Fibroblast of villous mesenchyme (primary cell): ENCODE results near the gene HSF5. TPM values are rescaled to one million over a fixed set of nuclear protein-coding genes. Genes with fewer than 3 reads are reported as not detected.

Source experiments
- DNase-seq: peaks from one replicate; pipeline ENCODE4 v3.0.0-alpha.2; 2010; ENCODE audit warnings: low read depth
- H3K4me3 ChIP-seq: 2 replicates; pipeline ENCODE4 v1.5.1; 2011; ENCODE audit warnings: low read depth, mild to moderate bottlenecking, low read length
- total RNA-seq: library from RNA; depleted of rRNA; stranded (reverse); fragments of >200 nt; gene quantifications from 2 replicates; pipeline ENCODE4 v1.2.3, GENCODE V29; 2012
- TF ChIP-seq, protein P1 (sequence below): IDR thresholded peaks from 2 replicates; pipeline ENCODE4 v1.5.1; 2012; ENCODE audit warnings: low read depth, mild to moderate bottlenecking, low read length; ENCODE audit not compliant: insufficient read depth

The HSF5 gene
- total RNA-seq, 1 donor = under 0.01 TPM

DNA sequence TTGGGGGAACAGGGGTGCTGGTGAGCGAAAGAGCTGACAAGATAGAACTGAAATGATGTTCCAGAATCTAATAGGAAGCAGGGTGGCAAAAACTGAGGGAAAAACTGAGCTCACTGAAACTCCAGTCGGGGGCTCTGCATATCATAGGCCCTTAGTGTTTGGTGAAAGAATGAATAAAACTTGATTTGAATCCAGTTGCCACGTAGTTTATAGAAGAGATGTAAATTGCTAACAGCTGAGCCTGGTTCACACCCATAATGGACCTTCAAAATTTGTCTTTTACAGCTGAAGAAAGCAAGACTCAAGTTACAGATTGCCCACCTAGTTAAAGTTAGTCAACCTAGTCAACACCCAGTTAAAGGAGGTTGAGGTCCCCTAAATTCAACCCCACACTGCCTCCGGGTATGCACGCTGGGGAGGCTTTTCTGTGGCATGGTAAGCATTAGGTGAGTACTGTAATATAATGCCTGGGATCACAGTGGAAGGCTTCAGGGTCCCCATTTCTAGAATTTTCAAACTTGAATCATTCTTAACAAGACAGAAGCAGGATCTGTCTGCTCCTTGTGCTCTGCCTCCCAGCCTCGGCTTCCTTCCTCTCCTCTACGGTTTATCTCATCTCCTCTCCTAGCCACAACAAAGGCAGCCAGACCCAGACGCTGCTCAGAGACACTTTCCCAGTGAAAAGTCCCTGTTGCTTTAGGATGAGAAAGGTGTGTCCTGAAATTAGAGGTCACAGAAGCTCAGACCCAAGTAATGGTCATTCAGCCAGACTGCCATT, 109.3 kb downstream of the HSF5 start:
- TF ChIP-seq, protein P1, sequence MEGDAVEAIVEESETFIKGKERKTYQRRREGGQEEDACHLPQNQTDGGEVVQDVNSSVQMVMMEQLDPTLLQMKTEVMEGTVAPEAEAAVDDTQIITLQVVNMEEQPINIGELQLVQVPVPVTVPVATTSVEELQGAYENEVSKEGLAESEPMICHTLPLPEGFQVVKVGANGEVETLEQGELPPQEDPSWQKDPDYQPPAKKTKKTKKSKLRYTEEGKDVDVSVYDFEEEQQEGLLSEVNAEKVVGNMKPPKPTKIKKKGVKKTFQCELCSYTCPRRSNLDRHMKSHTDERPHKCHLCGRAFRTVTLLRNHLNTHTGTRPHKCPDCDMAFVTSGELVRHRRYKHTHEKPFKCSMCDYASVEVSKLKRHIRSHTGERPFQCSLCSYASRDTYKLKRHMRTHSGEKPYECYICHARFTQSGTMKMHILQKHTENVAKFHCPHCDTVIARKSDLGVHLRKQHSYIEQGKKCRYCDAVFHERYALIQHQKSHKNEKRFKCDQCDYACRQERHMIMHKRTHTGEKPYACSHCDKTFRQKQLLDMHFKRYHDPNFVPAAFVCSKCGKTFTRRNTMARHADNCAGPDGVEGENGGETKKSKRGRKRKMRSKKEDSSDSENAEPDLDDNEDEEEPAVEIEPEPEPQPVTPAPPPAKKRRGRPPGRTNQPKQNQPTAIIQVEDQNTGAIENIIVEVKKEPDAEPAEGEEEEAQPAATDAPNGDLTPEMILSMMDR = no peak

DNA sequence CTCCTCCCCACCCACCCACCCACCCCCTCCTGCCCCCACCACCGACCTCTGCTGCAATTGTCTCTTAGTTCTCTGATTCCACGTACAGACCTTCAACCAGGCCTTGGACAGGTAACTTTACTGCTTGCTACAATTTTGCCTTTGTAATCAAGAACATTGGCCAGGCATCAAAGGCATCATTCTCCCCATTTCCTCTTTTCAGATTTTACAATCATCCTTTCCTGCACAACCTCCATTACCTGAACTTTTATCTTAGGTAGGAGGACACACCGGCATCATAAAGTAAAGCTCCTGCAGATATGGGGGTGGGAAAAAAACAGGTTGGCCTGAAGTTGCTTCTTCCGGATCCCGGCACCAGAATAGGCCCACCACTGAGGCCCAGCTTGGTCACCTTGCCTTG, 110.5 kb downstream of the HSF5 start:
- TF ChIP-seq, protein P1 = no peak
- no peak overlapping the region for H3K4me3 ChIP-seq
- DNase-seq = no peak

More for the DNA sequence above, 109.3 kb downstream of the HSF5 start:
- no peak for DNase-seq
- no peak overlapping the region for H3K4me3 ChIP-seq

DNA sequence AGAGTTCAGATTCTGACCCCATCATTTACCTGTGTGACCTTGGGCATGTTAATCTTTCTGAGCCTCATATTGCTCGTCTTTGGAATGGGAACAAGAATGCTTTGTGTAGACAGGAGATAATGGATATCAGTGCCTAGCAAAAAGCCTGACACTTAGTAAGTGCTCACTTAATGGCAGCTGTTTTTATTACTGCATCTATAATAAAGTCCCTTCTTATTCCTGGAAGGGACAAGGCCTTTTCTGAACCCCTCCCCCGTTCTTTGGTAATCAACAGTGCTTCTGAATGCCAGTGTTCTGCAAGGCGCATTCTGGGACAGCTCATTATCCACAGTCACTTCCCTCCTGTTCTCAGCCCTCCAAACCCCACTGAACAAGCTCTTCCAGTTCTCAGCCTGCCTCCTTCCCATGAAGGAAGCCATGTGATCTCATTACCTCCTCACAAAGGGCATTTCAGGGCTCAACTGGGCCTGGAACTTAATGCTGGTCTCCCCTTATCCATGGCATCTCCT, 111.1 kb downstream of the HSF5 start:
- TF ChIP-seq, protein P1 = no peak
- DNase-seq = no peak
- no peak overlapping the region for H3K4me3 ChIP-seq

DNA sequence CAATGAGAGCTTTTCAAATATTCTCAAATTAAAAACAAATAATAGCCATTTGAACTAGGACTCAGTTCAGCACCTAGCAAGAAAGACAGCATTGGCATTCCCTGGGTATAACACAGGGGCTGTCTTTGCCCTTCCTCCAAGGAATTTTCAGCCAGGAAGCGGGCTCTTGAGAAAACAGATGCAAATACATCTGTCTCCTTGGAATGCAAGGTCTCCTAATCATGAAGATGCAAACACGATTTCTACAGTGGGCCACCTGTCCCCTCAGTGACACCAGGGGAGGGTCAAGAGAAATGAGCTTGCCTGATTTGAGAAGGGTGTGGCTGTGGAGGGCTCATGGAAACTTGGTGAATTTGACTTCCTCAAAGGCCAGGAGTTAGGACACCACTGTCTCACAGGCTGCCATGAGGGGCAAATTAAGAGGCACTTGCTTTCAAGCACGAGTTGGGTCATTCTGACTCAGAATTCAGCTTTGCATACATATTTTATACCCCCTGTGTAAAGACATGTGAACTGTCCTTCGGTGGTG, 111.7 kb downstream of the HSF5 start:
- TF ChIP-seq, protein P1 = no peak
- H3K4me3 ChIP-seq = no peak overlapping the region
- no peak for DNase-seq

DNA sequence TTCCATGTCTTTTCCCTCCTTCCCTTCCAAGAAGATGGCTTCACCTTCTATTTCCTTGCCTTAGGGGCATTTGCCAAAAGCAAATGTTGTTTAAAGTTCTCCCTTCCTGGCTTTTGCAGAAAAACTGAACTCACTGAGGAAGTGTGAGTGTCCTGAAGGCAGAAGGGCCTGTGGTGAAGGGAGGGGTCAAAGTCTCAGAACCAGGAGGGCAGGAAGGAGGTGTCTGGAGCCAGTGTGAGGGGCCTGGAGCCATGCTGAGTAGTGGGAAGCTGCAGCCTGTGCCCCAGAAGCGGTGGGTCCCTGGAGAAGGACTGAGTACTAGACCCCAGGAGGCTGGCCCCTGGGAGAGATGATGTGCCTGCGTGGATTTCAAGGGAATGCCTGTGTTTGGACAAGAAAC, 112.4 kb downstream of the HSF5 start:
- TF ChIP-seq, protein P1 = no peak
- no peak for DNase-seq
- no peak overlapping the region for H3K4me3 ChIP-seq

DNA sequence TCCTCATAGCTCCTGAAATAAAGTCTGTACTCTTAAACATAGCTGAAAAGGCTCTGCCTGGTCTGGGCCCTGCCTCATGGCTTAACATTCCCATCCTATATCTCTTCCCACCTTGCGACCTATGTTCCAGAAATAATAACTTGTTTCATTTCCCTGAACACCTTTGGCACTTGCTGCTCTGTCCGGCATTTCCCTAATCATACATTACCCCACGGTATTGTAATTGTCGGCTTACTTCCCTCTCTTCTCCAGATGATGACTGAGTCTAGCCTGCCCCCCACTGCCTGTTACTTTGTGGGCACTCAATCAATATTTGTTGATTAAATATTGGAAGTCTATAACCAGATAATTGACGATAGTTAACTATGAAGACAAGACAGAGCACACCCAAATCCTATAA, 113.0 kb downstream of the HSF5 start:
- TF ChIP-seq, protein P1 = no peak
- no peak overlapping the region for H3K4me3 ChIP-seq
- no peak for DNase-seq

DNA sequence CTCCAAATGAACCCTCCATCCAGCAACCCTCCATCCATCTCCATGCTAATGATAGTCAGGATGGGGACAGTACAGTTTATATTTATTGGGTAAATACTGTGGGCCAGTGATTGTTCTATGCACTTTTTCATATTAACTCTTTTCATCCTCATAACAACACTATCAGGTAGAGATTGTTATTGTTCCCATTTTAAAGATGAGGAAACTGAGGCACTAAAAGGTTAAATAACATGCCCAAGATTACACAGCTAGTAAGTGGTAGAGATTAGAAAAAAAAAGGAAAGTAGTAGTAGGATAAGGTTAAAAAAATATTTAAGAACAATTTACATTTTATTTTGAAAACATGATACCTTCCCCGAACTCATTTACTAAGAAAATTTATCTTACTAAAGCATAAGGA, 114.3 kb downstream of the HSF5 start:
- TF ChIP-seq, protein P1 = no peak
- H3K4me3 ChIP-seq = no peak overlapping the region
- DNase-seq = no peak
